ENCODE measurements around the gene PDCD4. TPM values are rescaled to one million over a fixed set of nuclear protein-coding genes. Genes with fewer than 3 reads are reported as not detected.

PDCD4 gene
- total and polyA plus RNA-seq, 9 of the 15 experiments (the other 6 are each of a cell fraction or from before 2014, with no cell fraction given), result 12.9 to 44.1 (median 33.7) TPM

DNA sequence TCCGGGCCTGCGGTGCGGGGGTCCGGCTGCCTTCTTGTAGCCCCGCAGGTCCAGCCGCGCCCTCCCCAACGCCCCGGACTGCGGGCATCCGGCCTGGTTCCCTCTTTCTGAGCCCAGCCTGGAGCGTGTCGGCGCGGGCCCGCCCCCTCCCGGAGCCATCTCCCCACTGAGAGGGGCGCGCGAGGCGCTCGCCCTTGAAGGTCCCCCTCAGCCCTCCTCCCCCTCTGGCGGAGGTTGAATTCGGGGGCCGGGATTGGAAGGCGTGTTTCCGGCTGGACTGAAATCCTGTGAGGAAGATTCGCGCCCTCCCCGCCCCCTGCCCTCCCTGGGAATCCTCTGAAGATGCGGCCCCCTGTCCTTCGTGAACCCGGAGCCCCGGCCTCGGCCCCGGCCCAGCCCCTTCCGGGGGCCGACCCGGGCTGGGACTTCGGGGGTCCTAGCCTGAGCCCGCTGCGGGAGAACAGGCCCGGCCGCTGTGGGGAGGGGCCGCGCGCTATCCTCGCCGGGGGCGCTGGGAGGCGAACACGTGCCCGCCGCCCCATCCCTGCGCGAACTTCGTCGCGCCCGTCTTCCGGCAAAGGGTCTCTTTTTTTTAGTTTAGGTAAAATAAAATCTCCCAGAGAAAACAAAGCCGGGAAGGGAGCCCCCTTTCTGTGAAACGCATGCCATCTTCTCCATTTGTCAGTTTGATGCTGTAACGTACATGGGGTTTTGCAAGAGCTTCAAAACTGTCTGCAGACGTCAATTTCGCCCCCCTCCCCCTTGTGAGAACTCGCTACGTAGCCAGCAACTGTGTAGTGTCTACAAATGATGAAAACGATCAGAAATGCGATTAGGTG lies 636 bp downstream of the PDCD4 start (continued):
- TF ChIP-seq JUN (IDR thresholded peaks at IDR 0.05; ENCODE audit: borderline replicate concordance, low read depth, low read length), result no peak
- no peak for TF ChIP-seq JUN (CRISPR knock-in tag; IDR thresholded peaks at IDR 0.05; ENCODE audit: borderline replicate concordance)
- TF ChIP-seq ZC3H4 (CRISPR knock-in tag; IDR thresholded peaks at IDR 0.05; ENCODE audit: borderline replicate concordance), result peak; percentile 22; the same call in 1 of the 2 replicates
- TF ChIP-seq TCF3 (CRISPR knock-in tag; IDR thresholded peaks at IDR 0.05), result no peak
- TF ChIP-seq TRIM28 (IDR thresholded peaks at IDR 0.05), result no peak
- TF ChIP-seq, protein P1, sequence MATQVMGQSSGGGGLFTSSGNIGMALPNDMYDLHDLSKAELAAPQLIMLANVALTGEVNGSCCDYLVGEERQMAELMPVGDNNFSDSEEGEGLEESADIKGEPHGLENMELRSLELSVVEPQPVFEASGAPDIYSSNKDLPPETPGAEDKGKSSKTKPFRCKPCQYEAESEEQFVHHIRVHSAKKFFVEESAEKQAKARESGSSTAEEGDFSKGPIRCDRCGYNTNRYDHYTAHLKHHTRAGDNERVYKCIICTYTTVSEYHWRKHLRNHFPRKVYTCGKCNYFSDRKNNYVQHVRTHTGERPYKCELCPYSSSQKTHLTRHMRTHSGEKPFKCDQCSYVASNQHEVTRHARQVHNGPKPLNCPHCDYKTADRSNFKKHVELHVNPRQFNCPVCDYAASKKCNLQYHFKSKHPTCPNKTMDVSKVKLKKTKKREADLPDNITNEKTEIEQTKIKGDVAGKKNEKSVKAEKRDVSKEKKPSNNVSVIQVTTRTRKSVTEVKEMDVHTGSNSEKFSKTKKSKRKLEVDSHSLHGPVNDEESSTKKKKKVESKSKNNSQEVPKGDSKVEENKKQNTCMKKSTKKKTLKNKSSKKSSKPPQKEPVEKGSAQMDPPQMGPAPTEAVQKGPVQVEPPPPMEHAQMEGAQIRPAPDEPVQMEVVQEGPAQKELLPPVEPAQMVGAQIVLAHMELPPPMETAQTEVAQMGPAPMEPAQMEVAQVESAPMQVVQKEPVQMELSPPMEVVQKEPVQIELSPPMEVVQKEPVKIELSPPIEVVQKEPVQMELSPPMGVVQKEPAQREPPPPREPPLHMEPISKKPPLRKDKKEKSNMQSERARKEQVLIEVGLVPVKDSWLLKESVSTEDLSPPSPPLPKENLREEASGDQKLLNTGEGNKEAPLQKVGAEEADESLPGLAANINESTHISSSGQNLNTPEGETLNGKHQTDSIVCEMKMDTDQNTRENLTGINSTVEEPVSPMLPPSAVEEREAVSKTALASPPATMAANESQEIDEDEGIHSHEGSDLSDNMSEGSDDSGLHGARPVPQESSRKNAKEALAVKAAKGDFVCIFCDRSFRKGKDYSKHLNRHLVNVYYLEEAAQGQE (IDR thresholded peaks at IDR 0.05; ENCODE audit: borderline replicate concordance), result 0 out of 2 replicates have a peak, but pooled peaks have one; percentile 3
- TF ChIP-seq, protein P1 (CRISPR knock-in tag; IDR thresholded peaks at IDR 0.05; ENCODE audit: low read depth), result no peak
- TF ChIP-seq ZKSCAN1 (IDR thresholded peaks at IDR 0.05; ENCODE audit: low read depth, low read length), result no peak
- TF ChIP-seq CEBPG (CRISPR knock-in tag; IDR thresholded peaks at IDR 0.05), result peak; percentile 86
- TF ChIP-seq CEBPG (tag; conservative IDR thresholded peaks at IDR 0.05 in 1 of 2, IDR thresholded peaks at IDR 0.05 in 1 of 2), result peak; percentile 60 to 69
- no peak for TF ChIP-seq TEAD1 (CRISPR knock-in tag; IDR thresholded peaks at IDR 0.05)
- no peak for TF ChIP-seq ZBTB5 (IDR thresholded peaks at IDR 0.05)
- peak; percentile 46; the same call in 1 of the 2 replicates for TF ChIP-seq GATA2 (CRISPR knock-in tag; IDR thresholded peaks at IDR 0.05)
- peak; percentile 97 for TF ChIP-seq RBFOX2 (IDR thresholded peaks at IDR 0.05; ENCODE audit: low read depth, low read length)
- no peak for TF ChIP-seq FOXK2 (conservative IDR thresholded peaks at IDR 0.05 in 1 of 2, IDR thresholded peaks at IDR 0.05 in 1 of 2; ENCODE audit: low read depth in 2 of 2)
- TF ChIP-seq, protein P2, sequence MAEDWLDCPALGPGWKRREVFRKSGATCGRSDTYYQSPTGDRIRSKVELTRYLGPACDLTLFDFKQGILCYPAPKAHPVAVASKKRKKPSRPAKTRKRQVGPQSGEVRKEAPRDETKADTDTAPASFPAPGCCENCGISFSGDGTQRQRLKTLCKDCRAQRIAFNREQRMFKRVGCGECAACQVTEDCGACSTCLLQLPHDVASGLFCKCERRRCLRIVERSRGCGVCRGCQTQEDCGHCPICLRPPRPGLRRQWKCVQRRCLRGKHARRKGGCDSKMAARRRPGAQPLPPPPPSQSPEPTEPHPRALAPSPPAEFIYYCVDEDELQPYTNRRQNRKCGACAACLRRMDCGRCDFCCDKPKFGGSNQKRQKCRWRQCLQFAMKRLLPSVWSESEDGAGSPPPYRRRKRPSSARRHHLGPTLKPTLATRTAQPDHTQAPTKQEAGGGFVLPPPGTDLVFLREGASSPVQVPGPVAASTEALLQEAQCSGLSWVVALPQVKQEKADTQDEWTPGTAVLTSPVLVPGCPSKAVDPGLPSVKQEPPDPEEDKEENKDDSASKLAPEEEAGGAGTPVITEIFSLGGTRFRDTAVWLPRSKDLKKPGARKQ (CRISPR knock-in tag; IDR thresholded peaks at IDR 0.05), result no peak
